Psoas muscle (tissue), 8 donors: ENCODE measurements around the gene BTNL3. TPM values are rescaled to one million over a fixed set of nuclear protein-coding genes. Genes with fewer than 3 reads are reported as not detected.

ENCODE experiments used
- ATAC-seq, 4 donors: fragments of 200-7000 bp; cut with Tn5 transposase; one replicate each; pipeline ENCODE4 v1.9.1; 2020; ENCODE audit warnings: moderate library complexity in 3 of 4, mild to moderate bottlenecking in 2 of 4
- DNase-seq, 2 donors: peaks; one replicate each; pipeline ENCODE4 v3.0.0-alpha.2; 2020
- H3K27ac ChIP-seq: fragments of 200-600 bp; one replicate; pipeline ENCODE4 v1.8.0; 2022
- H3K27me3 ChIP-seq, 3 donors: fragments of 200-600 bp in 1 of 3; one replicate each; pipeline versions ENCODE4 v1.6.1 to v1.8.0; 2013 to 2022; ENCODE audit warnings: low read length in 2 of 3, mild to moderate bottlenecking in 2 of 3, moderate library complexity in 1 of 3; ENCODE audit not compliant: insufficient read depth in 3 of 3
- H3K36me3 ChIP-seq, 2 donors: fragments of 200-600 bp in 1 of 2; one replicate each; pipeline versions ENCODE4 v1.6.1 to v1.8.0; 2013 to 2022; ENCODE audit warnings: low read depth in 1 of 2, mild to moderate bottlenecking in 1 of 2, moderate library complexity in 1 of 2; ENCODE audit not compliant: insufficient read depth in 1 of 2
- H3K4me1 ChIP-seq: fragments of 200-600 bp; one replicate; pipeline ENCODE4 v1.8.0; 2022
- H3K4me3 ChIP-seq: fragments of 200-600 bp; one replicate; pipeline ENCODE4 v1.8.0; 2022; ENCODE audit warnings: mild to moderate bottlenecking
- H3K9me3 ChIP-seq: fragments of 200-600 bp; one replicate; pipeline ENCODE4 v1.8.0; 2022
- WGBS, 3 donors: extraction: QIAGEN DNeasy Blood & Tissue Kit; methylation state at CpG; one replicate each; pipeline versions ENCODE4 v1.1.6 to v1.1.7; 2013; 5-methylcytosine and 5-hydroxymethylcytosine counted together
- intact Hi-C, 2 donors: fragments of 100-400 bp; cut with DNase I; formaldehyde crosslinking; loops; one replicate each; pipeline versions ENCODE4 v1.11.0 to v1.14.2; 2022
- polyA plus RNA-seq, 3 donors: library from polyadenylated mRNA; stranded (reverse); fragments of 200-250 nt; gene quantifications; one replicate each; pipeline ENCODE4 v1.2.3, GENCODE V29; 2013
- total RNA-seq, 4 donors: library from RNA; stranded (reverse); fragmentation: NEBNext Ultra II Directional in 2 of 4; extraction: Animal tissue kit (Norgen Biotek cat#: 25700) in 2 of 4; gene quantifications; one replicate each; pipeline versions ENCODE4 v1.2.1 to v1.2.4, GENCODE V29; 2021 to 2023
- TF ChIP-seq, protein P1 (sequence below): fragments of 200-600 bp; IDR thresholded peaks from one replicate; pipeline ENCODE4 v1.8.0; 2022; ENCODE audit warnings: antibody characterized with exemption
- donor health status: healthy with polysubstance abuse.
- donor health status: DM: no; HTN: no; CAD: no; lungs with moderate emphysema.
- donor health status: Bipolar disorder and iron deficiency.
- donor health status: healthy.
- donor health status: DM: yes; HTN: yes; CAD: no.
- donor health status: DM: no; HTN: no; CAD: no.
- donor health status: DM: no; HTN: no; CAD: no.
- donor health status: DM: yes; HTN: yes; CAD: no.

BTNL3 gene
- total and polyA plus RNA-seq, 7 donors, result 0.01 to 0.09 TPM; not detected in 5

DNA sequence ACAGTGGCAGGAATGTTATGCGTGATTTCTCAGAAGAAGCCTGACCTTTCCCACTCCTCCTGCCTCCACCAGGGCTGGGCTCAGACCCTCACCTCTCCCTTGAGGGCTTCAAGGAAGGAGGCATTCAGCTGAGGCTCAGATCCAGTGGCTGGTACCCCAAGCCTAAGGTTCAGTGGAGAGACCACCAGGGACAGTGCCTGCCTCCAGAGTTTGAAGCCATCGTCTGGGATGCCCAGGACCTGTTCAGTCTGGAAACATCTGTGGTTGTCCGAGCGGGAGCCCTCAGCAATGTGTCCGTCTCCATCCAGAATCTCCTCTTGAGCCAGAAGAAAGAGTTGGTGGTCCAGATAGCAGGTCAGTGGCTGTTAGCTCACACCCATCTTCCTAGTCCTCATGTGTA, 61.4 kb downstream of the BTNL3 start:
- Histone ChIP-seq H3K4me1 (peaks cover 3% of the 10 kb centered on the region), H3K4me3 (no peak overlapping the region), H3K27ac (no peak overlapping the region), H3K9me3 (no peaks in the 10 kb centered on the region), H3K27me3 (peaks cover 0 to 75% (median 22%) of the 10 kb centered on the region in 3 donors), H3K36me3 (no peaks in the 10 kb centered on the region)
- intact Hi-C loops, result no loop called here
- no peak for DNase-seq
- no peak for ATAC-seq
- WGBS, 3 donors, result 81 to 88% (median 82%) methylated on average over 5 of the region's 5 CpGs
- TF ChIP-seq, protein P1, sequence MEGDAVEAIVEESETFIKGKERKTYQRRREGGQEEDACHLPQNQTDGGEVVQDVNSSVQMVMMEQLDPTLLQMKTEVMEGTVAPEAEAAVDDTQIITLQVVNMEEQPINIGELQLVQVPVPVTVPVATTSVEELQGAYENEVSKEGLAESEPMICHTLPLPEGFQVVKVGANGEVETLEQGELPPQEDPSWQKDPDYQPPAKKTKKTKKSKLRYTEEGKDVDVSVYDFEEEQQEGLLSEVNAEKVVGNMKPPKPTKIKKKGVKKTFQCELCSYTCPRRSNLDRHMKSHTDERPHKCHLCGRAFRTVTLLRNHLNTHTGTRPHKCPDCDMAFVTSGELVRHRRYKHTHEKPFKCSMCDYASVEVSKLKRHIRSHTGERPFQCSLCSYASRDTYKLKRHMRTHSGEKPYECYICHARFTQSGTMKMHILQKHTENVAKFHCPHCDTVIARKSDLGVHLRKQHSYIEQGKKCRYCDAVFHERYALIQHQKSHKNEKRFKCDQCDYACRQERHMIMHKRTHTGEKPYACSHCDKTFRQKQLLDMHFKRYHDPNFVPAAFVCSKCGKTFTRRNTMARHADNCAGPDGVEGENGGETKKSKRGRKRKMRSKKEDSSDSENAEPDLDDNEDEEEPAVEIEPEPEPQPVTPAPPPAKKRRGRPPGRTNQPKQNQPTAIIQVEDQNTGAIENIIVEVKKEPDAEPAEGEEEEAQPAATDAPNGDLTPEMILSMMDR, result no peak

GRCh38 chr5:181051841-181052671, 63.4 kb downstream of the BTNL3 start:
- ATAC-seq (no peak), DNase-seq (no peak)
- no peak overlapping the region for H3K27ac ChIP-seq
- WGBS, 3 donors, result 24 to 31% (median 27%) methylated on average over 27 of the region's 27 CpGs
- H3K27me3 ChIP-seq, result peaks cover 0 to 83% (median 20%) of the 10 kb centered on the region in 3 donors
- peaks cover 3% of the 10 kb centered on the region for H3K4me1 ChIP-seq
- no peaks in the 10 kb centered on the region for H3K9me3 ChIP-seq
- no peaks in the 10 kb centered on the region for H3K36me3 ChIP-seq
- intact Hi-C loops, result no loop called here
- H3K4me3 ChIP-seq, result peak overlapping the region; percentile 66
- TF ChIP-seq, protein P1, result no peak

GRCh38 chr5:181052672-181053487, 64.2 kb downstream of the BTNL3 start:
- TF ChIP-seq, protein P1, result no peak
- DNase-seq (no peak), ATAC-seq (peak in 1 of 4 donors; percentile 40)
- Histone ChIP-seq H3K4me3 (peak overlapping the region; percentile 66), H3K27ac (peak overlapping the region; percentile 36), H3K9me3 (no peaks in the 10 kb centered on the region), H3K36me3 (no peaks in the 10 kb centered on the region), H3K27me3 (peaks cover 3 to 86% (median 21%) of the 10 kb centered on the region in 3 donors), H3K4me1 (peaks cover 3% of the 10 kb centered on the region)
- intact Hi-C loops, result no loop called here
- WGBS, 3 donors, result 0 to 1% (median 0%) methylated on average over 44 to 120 of the region's 120 CpGs

DNA sequence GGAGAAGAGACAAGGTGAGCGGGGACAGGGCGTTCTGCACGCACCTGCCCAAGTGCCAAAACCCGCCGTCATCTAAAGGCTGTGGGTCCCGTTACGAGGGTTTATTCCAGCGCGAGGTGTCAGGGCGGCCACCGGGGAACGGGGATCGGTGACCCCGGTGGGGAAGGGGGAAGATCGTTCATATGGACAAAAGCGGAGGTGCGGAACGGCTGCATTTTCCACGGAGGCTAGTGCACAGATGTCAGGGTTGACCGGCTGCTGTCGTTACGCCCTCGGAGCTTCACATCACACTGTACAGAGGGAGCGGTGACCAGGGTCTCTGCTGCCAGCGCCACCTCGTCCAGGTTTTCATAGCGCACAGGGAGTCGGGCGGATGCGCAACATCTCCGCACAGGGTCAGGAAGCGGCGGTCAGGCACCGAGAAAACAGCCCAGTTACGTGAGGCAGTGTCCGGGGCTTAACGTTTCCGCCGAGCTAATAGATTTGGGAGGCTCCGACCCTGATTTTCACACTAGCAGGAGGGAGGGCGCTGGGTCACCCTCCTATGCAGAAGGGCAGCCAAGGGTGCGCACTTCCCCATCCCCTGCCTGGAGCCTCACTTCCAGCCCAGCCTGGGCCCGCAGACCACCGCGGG, 65.0 kb downstream of the BTNL3 start:
- WGBS, 3 donors, result 1 to 5% (median 2%) methylated on average over 43 to 45 of the region's 45 CpGs
- Histone ChIP-seq H3K27ac (peak overlapping the region; percentile 36), H3K27me3 (peaks cover 7 to 88% (median 23%) of the 10 kb centered on the region in 3 donors), H3K4me1 (peaks cover 3% of the 10 kb centered on the region), H3K4me3 (peak overlapping the region; percentile 66), H3K9me3 (no peaks in the 10 kb centered on the region), H3K36me3 (no peaks in the 10 kb centered on the region)
- TF ChIP-seq, protein P1, result no peak
- intact Hi-C loops, result no loop called here
- no peak for DNase-seq
- ATAC-seq, result peak in 2 of 4 donors; percentile 37 to 44
